CD4-positive, alpha-beta T cell treated with Interleukin-17A for 4 hours (primary cell): ENCODE measurements around the gene DOCK8.
A peak's percentile ranks its signal among the peaks of the same experiment; 100 is the strongest.

Source experiments
- DNase-seq: peaks from one replicate; pipeline ENCODE4 v3.0.0-alpha.2; 2020; ENCODE audit warnings: mixed read lengths

Gene DOCK8

GRCh38 chr9:468766-469426, 254.2 kb downstream of the DOCK8 start:
- DNase-seq = peak; percentile 5

- DNase-seq = peak; percentile 96
Observed at GRCh38 chr9:469672-470551, 255.2 kb downstream of the DOCK8 start.

- DNase-seq = peak; percentile 46
Observed at GRCh38 chr9:470552-471194, 256.0 kb downstream of the DOCK8 start.

GRCh38 chr9:471320-471719, 256.7 kb downstream of the DOCK8 start:
- no peak for DNase-seq

- DNase-seq = no peak
Observed at GRCh38 chr9:472479-473075, 257.9 kb downstream of the DOCK8 start.

DNA sequence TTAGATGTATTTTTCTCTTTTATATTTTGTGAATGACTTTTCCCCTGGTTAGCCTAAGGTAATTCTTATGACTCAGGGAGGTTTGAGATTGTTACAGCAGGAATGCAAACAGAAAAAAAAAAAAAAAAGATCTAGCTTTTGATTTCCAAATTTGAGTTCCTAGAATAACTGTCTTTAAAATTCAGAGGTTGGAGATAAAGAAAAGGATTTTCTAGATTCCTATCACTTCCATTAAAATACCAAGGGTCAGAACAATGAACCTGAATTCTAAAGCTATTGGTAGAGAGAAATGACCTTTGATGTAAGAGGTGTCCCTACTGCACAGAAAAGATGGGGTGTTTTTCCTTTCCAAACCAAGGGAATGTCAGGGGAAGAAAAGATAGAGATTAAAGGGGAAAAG, 262.5 kb downstream of the DOCK8 start:
- DNase-seq = no peak

- DNase-seq = no peak
Observed at GRCh38 chr9:479304-479970, 264.8 kb downstream of the DOCK8 start.

DNA sequence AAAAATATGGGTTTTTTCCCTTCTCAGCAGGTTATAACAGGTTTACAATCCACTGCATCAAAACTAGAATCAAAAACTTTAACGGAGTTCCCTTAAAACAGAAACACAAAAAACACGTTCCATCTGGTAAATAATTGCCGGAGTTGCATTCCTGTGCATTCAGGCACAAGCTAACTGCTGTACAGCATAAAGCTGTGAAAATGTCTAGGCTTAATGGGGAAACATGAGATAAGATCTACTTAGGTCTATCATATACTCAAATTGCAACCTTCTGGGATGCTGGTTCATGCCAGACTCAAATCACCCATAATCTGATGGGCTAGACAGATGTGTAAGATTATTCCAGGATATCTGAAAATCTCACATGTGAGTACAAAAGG, 265.3 kb downstream of the DOCK8 start:
- DNase-seq = no peak

GRCh38 chr9:482739-483138, 268.1 kb downstream of the DOCK8 start:
- no peak for DNase-seq

DNA sequence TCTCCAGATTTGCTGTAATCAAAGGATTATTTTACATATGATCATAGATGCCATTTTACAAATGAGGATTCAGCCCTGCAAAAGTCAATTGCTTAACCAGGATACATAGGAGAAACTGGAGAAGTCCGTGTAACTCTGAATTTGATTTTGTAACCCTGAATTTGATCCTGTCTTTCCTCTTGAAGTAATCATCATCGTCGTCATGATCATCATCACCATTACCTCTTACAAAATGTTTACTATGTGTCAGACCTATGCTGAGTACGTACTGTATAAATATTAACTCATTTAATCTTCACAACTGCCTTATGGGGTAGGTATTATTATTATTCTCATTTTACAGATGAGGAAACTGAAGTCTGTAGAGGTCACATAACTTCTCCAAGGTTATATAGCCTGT, 271.5 kb downstream of the DOCK8 start:
- no peak for DNase-seq

- no peak for DNase-seq
Observed at GRCh38 chr9:487429-487828, 272.8 kb downstream of the DOCK8 start.

- no peak for DNase-seq
Observed at GRCh38 chr9:488448-488847, 273.8 kb downstream of the DOCK8 start.

DNA sequence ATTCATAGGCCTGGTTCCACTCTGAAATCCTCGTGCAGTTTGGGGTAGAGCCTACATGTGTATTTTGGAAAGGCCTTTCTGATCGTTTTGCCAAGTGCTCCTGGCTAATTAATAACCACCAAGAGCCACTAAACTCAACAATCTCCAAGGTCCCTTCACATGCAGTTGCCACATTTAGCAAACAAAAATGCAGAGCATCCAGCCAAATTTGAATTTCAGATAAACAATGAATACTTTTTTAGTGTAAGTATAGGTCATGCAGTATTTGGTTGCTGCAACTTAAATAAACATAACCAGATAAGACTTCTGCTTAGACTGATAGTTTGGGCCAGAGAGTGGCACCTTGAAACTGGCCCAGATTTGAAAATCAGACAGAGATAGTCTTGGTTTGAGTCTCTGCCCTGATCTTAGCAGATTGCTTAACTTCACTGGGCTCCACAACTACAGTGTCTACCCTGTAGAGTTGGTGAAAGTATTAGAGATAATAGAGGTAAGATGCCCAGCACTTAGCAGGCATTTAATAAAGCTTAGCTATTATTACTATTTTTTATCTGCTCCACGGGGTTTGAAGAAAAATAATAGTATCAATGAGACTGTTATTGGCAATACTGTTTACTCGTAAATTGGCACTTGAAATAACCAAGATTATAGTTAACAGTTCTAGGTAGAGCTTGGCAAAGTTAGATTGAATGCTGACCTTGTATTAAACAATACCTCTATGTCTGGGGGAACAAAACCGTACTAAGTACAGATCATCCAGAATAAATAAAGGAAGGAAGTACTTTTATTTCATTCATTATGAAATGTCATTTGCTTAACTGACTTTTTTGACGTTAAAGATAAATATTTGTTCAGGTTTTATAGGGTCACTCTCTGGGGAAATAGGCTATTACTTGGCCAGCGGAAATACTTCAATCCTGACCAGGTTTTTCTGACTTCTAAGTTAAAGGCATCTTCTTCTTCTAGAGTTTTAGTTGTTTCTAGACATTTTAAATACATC, 274.8 kb downstream of the DOCK8 start:
- DNase-seq = no peak

- no peak for DNase-seq
Observed at GRCh38 chr9:494764-495163, 280.1 kb downstream of the DOCK8 start.

GRCh38 chr9:495739-496138, 281.1 kb downstream of the DOCK8 start:
- DNase-seq = no peak

GRCh38 chr9:503326-503725, 288.7 kb downstream of the DOCK8 start:
- peak; percentile 9 for DNase-seq

- DNase-seq = peak; percentile 86
Observed at GRCh38 chr9:503881-504852, 289.5 kb downstream of the DOCK8 start, which contains the start of gene KANK1. KANK1 (plus strand) TSS chr9:504695.

- peak; percentile 37 for DNase-seq
Observed at GRCh38 chr9:504921-505740, 290.5 kb downstream of the DOCK8 start.

DNA sequence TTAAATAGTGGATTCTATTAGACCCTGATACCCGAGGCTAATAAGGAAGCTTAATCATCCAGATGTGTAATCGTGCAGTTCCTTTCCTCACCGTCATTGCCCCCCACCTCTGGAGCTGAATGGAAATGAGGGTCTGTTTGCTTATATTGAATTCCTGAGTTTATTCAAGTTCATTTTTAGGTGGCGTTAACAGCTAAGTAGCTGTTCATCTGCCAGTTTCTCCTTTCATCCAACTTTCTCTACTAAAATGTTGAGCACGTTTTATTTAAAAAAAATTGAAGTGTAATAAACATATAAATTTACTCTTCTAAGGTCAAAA, 291.0 kb downstream of the DOCK8 start:
- no peak for DNase-seq
